ENCODE results near the gene TRIM27.

The TRIM27 gene

GRCh38 chr6:28922821-28923317 is 916 bp downstream of the TRIM27 start:
- no peak for DNase-seq (ENCODE audit: low read depth)

GRCh38 chr6:28922004-28922820 is 1.6 kb downstream of the TRIM27 start:
- peak overlapping the region; percentile 98 for H3K4me3 ChIP-seq (ENCODE audit: low read depth, low read length)
- TF ChIP-seq, protein P1, sequence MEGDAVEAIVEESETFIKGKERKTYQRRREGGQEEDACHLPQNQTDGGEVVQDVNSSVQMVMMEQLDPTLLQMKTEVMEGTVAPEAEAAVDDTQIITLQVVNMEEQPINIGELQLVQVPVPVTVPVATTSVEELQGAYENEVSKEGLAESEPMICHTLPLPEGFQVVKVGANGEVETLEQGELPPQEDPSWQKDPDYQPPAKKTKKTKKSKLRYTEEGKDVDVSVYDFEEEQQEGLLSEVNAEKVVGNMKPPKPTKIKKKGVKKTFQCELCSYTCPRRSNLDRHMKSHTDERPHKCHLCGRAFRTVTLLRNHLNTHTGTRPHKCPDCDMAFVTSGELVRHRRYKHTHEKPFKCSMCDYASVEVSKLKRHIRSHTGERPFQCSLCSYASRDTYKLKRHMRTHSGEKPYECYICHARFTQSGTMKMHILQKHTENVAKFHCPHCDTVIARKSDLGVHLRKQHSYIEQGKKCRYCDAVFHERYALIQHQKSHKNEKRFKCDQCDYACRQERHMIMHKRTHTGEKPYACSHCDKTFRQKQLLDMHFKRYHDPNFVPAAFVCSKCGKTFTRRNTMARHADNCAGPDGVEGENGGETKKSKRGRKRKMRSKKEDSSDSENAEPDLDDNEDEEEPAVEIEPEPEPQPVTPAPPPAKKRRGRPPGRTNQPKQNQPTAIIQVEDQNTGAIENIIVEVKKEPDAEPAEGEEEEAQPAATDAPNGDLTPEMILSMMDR (IDR thresholded peaks at IDR 0.05; ENCODE audit: low read depth, low read length, missing control alignments) = no peak
- DNase-seq (ENCODE audit: low read depth) = no peak
- in situ Hi-C loops (cut with HindIII; ENCODE audit: low sequenced_read_pairs) = no loop called here

More at GRCh38 chr6:28922821-28923317, 916 bp downstream of the TRIM27 start:
- TF ChIP-seq, protein P1 (IDR thresholded peaks at IDR 0.05; ENCODE audit: low read depth, low read length, missing control alignments) = no peak
- in situ Hi-C loops (cut with HindIII; ENCODE audit: low sequenced_read_pairs) = no loop called here
- peak overlapping the region; percentile 98 for H3K4me3 ChIP-seq (ENCODE audit: low read depth, low read length)

DNA sequence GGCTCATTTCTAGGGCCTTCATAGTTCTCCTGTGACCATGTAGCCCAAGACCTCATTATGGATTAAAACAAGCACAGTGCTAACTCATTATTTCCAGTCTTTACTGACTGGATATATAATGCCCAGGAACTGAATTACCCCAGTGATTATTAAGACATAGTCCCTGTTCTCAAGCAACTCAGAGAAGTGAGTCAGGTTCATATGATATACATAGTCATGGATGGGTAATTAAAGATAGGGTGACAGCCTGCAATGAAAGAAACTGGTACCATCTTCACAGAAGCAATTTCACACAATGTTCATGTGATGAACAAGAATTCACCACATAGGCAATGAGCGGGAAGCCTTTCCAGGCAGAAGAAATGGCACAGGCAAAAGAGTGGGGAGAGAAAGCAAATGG is 3.5 kb downstream of the TRIM27 start:
- in situ Hi-C loops (cut with HindIII; ENCODE audit: low sequenced_read_pairs) = no loop called here
- no peak for DNase-seq (ENCODE audit: low read depth)
- H3K4me3 ChIP-seq (ENCODE audit: low read depth, low read length) = no peak overlapping the region
- TF ChIP-seq, protein P1 (IDR thresholded peaks at IDR 0.05; ENCODE audit: low read depth, low read length, missing control alignments) = no peak

- TF ChIP-seq, protein P1 (IDR thresholded peaks at IDR 0.05; ENCODE audit: low read depth, low read length, missing control alignments) = no peak
- no peak for DNase-seq (ENCODE audit: low read depth)
- no peak overlapping the region for H3K4me3 ChIP-seq (ENCODE audit: low read depth, low read length)
- in situ Hi-C loops (cut with HindIII; ENCODE audit: low sequenced_read_pairs) = no loop called here
Observed at GRCh38 chr6:28914941-28915340, 8.8 kb downstream of the TRIM27 start.

DNA sequence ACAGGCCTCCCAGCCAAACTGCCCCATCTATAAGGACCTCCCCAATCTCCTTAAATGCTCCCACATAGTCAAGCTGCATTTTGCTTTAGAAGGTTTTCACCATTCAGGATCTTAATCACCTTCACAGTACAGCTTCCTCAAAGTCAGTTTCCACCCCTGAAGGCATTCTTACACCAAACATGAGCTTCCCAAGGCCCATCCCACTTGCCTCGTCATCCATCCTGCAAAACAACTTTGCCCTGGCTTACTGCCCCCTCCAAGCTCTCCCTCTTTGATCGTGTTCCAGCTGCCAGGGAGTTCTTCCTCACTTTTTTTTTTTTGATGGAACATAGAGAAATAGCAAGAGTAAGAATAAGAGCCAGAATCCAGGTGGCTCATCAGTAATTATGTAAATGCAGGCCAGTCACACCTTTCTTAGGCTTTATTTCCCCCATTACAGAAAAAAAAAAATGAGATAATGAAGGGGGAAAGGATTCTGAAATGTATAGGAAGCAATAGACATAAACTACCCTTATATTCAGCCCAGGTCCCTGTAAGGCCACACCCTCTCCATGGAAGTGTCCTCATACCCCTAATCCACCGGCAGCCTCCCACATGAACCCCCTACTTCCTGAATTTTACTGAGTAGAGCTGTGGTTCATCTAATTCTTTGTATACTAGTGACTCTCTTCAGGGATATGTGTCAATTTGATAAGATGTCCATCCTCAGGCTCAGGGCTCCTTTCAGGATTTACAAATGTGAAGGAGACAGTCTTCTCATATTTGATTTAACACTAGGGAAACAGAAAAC is 12.7 kb downstream of the TRIM27 start:
- no peak overlapping the region for H3K4me3 ChIP-seq (ENCODE audit: low read depth, low read length)
- no peak for DNase-seq (ENCODE audit: low read depth)
- in situ Hi-C loops (cut with HindIII; ENCODE audit: low sequenced_read_pairs) = no loop called here
- TF ChIP-seq, protein P1 (IDR thresholded peaks at IDR 0.05; ENCODE audit: low read depth, low read length, missing control alignments) = no peak

GRCh38 chr6:28907394-28907793 is 16.4 kb downstream of the TRIM27 start:
- H3K4me3 ChIP-seq (ENCODE audit: low read depth, low read length) = no peak overlapping the region
- DNase-seq (ENCODE audit: low read depth) = no peak
- in situ Hi-C loops (cut with HindIII; ENCODE audit: low sequenced_read_pairs) = loop anchor here (5.0 kb wide), 1 partner anchor 45 kb away; no protein-coding TSS in a partner anchor
- TF ChIP-seq, protein P1 (IDR thresholded peaks at IDR 0.05; ENCODE audit: low read depth, low read length, missing control alignments) = no peak

Data from astrocyte of the cerebellum (primary cell).